ENCODE data around the gene STAG1. TPM values are rescaled to one million over a fixed set of nuclear protein-coding genes. Genes with fewer than 3 reads are reported as not detected.
"Not testable (repeated sequence)": the region's sequence is repeated elsewhere in the genome, so short reads cannot be mapped to it uniquely, and the experiment has no call there.

STAG1 gene
- polyA plus RNA-seq, 1 experiment = 13.8 TPM

- Histone ChIP-seq H3K4me3 (ENCODE audit: low read depth, low read length) (no peak overlapping the region), H3K27me3 (ENCODE audit: control insufficient read depth, insufficient read depth, low read length) (no peaks in the 10 kb centered on the region), H3K36me3 (ENCODE audit: control insufficient read depth, insufficient read depth, low read length) (no peaks in the 10 kb centered on the region)
- ChIA-PET POLR2A (no interaction called here), CTCF (no interaction called here)
- peak; percentile 9 for DNase-seq (ENCODE audit: low read depth)
- TF ChIP-seq CTCF (IDR thresholded peaks at IDR 0.05; ENCODE audit: insufficient read depth, low read depth, low read length) = no peak
Measured at GRCh38 chr3:136621628-136622027, 130.6 kb downstream of the STAG1 start.

GRCh38 chr3:136620436-136620835, 131.7 kb downstream of the STAG1 start:
- Histone ChIP-seq H3K4me3 (ENCODE audit: low read depth, low read length) (no peak overlapping the region), H3K36me3 (ENCODE audit: control insufficient read depth, insufficient read depth, low read length) (no peaks in the 10 kb centered on the region), H3K27me3 (ENCODE audit: control insufficient read depth, insufficient read depth, low read length) (no peaks in the 10 kb centered on the region)
- CTCF ChIA-PET = interaction anchor here (1.5 kb wide), 1 partner anchor 11 kb away, joined by 4 read pairs; no protein-coding TSS in a partner anchor
- no peak for TF ChIP-seq CTCF (IDR thresholded peaks at IDR 0.05; ENCODE audit: insufficient read depth, low read depth, low read length)
- no peak for DNase-seq (ENCODE audit: low read depth)
- POLR2A ChIA-PET = no interaction called here

GRCh38 chr3:136617969-136618525, 134.1 kb downstream of the STAG1 start:
- CTCF ChIA-PET = not testable (repeated sequence)

GRCh38 chr3:136617198-136617597, 135.0 kb downstream of the STAG1 start:
- H3K4me3 ChIP-seq (ENCODE audit: low read depth, low read length) = no peak overlapping the region
- H3K36me3 ChIP-seq (ENCODE audit: control insufficient read depth, insufficient read depth, low read length) = no peaks in the 10 kb centered on the region
- TF ChIP-seq CTCF (IDR thresholded peaks at IDR 0.05; ENCODE audit: insufficient read depth, low read depth, low read length) = no peak
- DNase-seq (ENCODE audit: low read depth) = no peak
- ChIA-PET POLR2A (no interaction called here), CTCF (interaction anchor here (0.8 kb wide), 1 partner anchor 71 kb away, joined by 4 read pairs; no protein-coding TSS in a partner anchor)
- no peaks in the 10 kb centered on the region for H3K27me3 ChIP-seq (ENCODE audit: control insufficient read depth, insufficient read depth, low read length)

More at GRCh38 chr3:136617969-136618525, 134.1 kb downstream of the STAG1 start:
- POLR2A ChIA-PET; H3K4me3 ChIP-seq (ENCODE audit: low read depth, low read length); H3K36me3 ChIP-seq (ENCODE audit: control insufficient read depth, insufficient read depth, low read length); H3K27me3 ChIP-seq (ENCODE audit: control insufficient read depth, insufficient read depth, low read length); DNase-seq (ENCODE audit: low read depth): not testable (repeated sequence)

- ChIA-PET CTCF (interaction anchor here (0.7 to 1.0 kb wide), 2 partner anchors 8 to 140 kb away, joined by 3 read pairs; no protein-coding TSS in a partner anchor), POLR2A (interaction anchor here (0.6 kb wide), 1 partner anchor 8 kb away, joined by 4 read pairs; no protein-coding TSS in a partner anchor)
- peaks cover 4% of the 10 kb centered on the region; the same call in 1 of the 2 replicates for H3K36me3 ChIP-seq (ENCODE audit: control insufficient read depth, insufficient read depth, low read length)
- no peak overlapping the region for H3K4me3 ChIP-seq (ENCODE audit: low read depth, low read length)
- TF ChIP-seq CTCF (IDR thresholded peaks at IDR 0.05; ENCODE audit: insufficient read depth, low read depth, low read length) = no peak
- peak; percentile 25 for DNase-seq (ENCODE audit: low read depth)
- no peaks in the 10 kb centered on the region for H3K27me3 ChIP-seq (ENCODE audit: control insufficient read depth, insufficient read depth, low read length)
Measured at GRCh38 chr3:136612512-136612911, 139.7 kb downstream of the STAG1 start.

GRCh38 chr3:136606990-136607389, 145.2 kb downstream of the STAG1 start:
- Histone ChIP-seq H3K4me3 (ENCODE audit: low read depth, low read length) (no peak overlapping the region), H3K27me3 (ENCODE audit: control insufficient read depth, insufficient read depth, low read length) (no peaks in the 10 kb centered on the region), H3K36me3 (ENCODE audit: control insufficient read depth, insufficient read depth, low read length) (peaks cover 4% of the 10 kb centered on the region; the same call in 1 of the 2 replicates)
- TF ChIP-seq CTCF (IDR thresholded peaks at IDR 0.05; ENCODE audit: insufficient read depth, low read depth, low read length) = no peak
- ChIA-PET POLR2A (no interaction called here), CTCF (no interaction called here)
- no peak for DNase-seq (ENCODE audit: low read depth)

GRCh38 chr3:136606216-136606615, 146.0 kb downstream of the STAG1 start:
- H3K36me3 ChIP-seq (ENCODE audit: control insufficient read depth, insufficient read depth, low read length); H3K4me3 ChIP-seq (ENCODE audit: low read depth, low read length); CTCF ChIA-PET; H3K27me3 ChIP-seq (ENCODE audit: control insufficient read depth, insufficient read depth, low read length); DNase-seq (ENCODE audit: low read depth); POLR2A ChIA-PET: not testable (repeated sequence)

All from BJ (cell line).